Spinal cord (tissue), 10 donors: ENCODE measurements around the gene PCA3. TPM values are rescaled to one million over a fixed set of nuclear protein-coding genes. Genes with fewer than 3 reads are reported as not detected.

Experiments
- DNase-seq, 6 donors: peaks; one replicate each; pipeline versions ENCODE4 v3.0.0 to v3.0.0-alpha.2; 2013 to 2015; ENCODE audit warnings: low spot score in 6 of 6, low read depth in 4 of 6
- H3K27ac ChIP-seq: one replicate; pipeline ENCODE4 v1.5.1; 2013; ENCODE audit warnings: low read depth, low read length, control low read depth
- H3K27me3 ChIP-seq: one replicate; pipeline ENCODE4 v1.6.1; 2013; ENCODE audit warnings: low read length; ENCODE audit not compliant: control insufficient read depth, insufficient read depth
- H3K36me3 ChIP-seq: one replicate; pipeline ENCODE4 v1.6.1; 2013; ENCODE audit warnings: low read length; ENCODE audit not compliant: control insufficient read depth, insufficient read depth
- H3K4me1 ChIP-seq: one replicate; pipeline ENCODE4 v1.6.1; 2013; ENCODE audit warnings: low read length; ENCODE audit not compliant: control insufficient read depth, insufficient read depth
- H3K4me3 ChIP-seq: one replicate; pipeline ENCODE4 v1.5.1; 2013; ENCODE audit warnings: low read depth, low read length, control low read depth
- H3K9me3 ChIP-seq: one replicate; pipeline ENCODE4 v1.6.1; 2013; ENCODE audit warnings: low read length; ENCODE audit not compliant: control insufficient read depth, insufficient read depth
- WGBS: methylation state at CpG from one replicate; pipeline ENCODE4 v1.1.5; 2013; ENCODE audit warnings: missing lambda C conversion rate; ENCODE audit not compliant: insufficient coverage; 5-methylcytosine and 5-hydroxymethylcytosine counted together
- polyA plus RNA-seq, 2 donors: library from polyadenylated mRNA; unstranded; fragments of 120-200 nt; gene quantifications; one replicate each; pipeline ENCODE4 v1.2.1, GENCODE V29; 2013; ENCODE audit not compliant: insufficient read length in 2 of 2
- total RNA-seq, 2 donors: library from RNA; depleted of rRNA in 1 of 2; stranded (reverse); fragments of 120-200 nt in 1 of 2; fragments of >200 nt in 1 of 2; gene quantifications; one replicate each; pipeline versions ENCODE4 v1.2.3 to v1.2.4, GENCODE V29; 2013 to 2014
- donor health status: healthy.

PCA3 gene
- total and polyA plus RNA-seq, 4 donors, result 0.39 to 2.4 (median 1.4) TPM

DNA sequence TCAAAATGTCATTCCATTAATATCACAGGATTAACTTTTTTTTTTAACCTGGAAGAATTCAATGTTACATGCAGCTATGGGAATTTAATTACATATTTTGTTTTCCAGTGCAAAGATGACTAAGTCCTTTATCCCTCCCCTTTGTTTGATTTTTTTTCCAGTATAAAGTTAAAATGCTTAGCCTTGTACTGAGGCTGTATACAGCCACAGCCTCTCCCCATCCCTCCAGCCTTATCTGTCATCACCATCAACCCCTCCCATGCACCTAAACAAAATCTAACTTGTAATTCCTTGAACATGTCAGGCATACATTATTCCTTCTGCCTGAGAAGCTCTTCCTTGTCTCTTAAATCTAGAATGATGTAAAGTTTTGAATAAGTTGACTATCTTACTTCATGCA, 20.6 kb downstream of the PCA3 start:
- Histone ChIP-seq H3K27ac (no peak overlapping the region), H3K4me3 (no peak overlapping the region), H3K27me3 (no peaks in the 10 kb centered on the region), H3K4me1 (no peaks in the 10 kb centered on the region), H3K36me3 (no peaks in the 10 kb centered on the region), H3K9me3 (no peaks in the 10 kb centered on the region)
- no peak for DNase-seq

DNA sequence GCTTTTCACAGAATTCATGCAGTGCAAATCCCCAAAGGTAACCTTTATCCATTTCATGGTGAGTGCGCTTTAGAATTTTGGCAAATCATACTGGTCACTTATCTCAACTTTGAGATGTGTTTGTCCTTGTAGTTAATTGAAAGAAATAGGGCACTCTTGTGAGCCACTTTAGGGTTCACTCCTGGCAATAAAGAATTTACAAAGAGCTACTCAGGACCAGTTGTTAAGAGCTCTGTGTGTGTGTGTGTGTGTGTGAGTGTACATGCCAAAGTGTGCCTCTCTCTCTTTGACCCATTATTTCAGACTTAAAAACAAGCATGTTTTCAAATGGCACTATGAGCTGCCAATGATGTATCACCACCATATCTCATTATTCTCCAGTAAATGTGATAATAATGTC, 21.3 kb downstream of the PCA3 start:
- H3K27me3 ChIP-seq, result no peaks in the 10 kb centered on the region
- no peaks in the 10 kb centered on the region for H3K9me3 ChIP-seq
- H3K4me3 ChIP-seq, result no peak overlapping the region
- H3K36me3 ChIP-seq, result no peaks in the 10 kb centered on the region
- no peak overlapping the region for H3K27ac ChIP-seq
- no peak for DNase-seq
- H3K4me1 ChIP-seq, result no peaks in the 10 kb centered on the region
- WGBS, result no CpG with 5 or more reads among the region's 1 CpG

DNA sequence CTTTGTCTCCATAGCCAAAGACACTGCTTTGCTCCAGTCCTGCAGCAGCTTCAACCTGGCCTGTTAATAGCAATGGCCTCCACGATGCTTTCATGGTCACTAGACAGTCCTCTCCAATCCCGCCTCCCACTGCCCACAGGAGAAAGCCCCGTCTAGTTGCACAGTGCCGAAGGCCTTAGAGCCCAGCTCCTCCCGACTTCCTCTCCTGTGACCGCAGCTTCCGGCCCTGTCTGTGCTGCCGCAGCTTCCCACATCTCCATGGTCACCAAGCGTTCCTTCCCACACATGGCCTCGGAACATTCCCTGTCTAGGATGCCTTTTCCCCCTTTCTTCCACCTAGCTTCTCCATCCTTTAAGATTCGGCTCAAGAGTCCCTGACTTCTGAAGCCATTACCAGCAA, 23.4 kb downstream of the PCA3 start:
- WGBS, result 87% methylated on average over 10 of the region's 11 CpGs
- Histone ChIP-seq H3K4me1 (no peaks in the 10 kb centered on the region), H3K36me3 (no peaks in the 10 kb centered on the region), H3K4me3 (no peak overlapping the region), H3K27me3 (no peaks in the 10 kb centered on the region), H3K9me3 (no peaks in the 10 kb centered on the region), H3K27ac (no peak overlapping the region)
- no peak for DNase-seq

DNA sequence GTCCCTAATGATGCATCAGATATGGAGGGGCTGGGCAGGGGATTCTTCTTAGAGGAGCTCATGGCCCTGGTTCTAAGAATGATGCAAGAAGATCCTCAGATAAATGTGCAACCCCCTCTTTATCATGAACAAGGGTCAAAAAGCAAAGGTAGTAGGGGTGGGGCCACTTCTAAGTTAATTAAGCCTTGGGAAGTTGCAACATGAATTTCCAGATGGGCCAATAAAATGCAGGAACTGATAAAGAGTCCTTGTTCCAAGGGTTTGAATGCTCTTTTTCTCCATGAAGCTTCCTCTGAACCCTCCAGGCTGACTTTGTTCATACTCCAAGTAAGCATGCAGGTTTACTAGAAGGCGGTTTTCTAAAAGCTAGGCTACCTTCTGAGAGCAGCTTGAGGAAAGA, 25.6 kb downstream of the PCA3 start:
- no CpG with 5 or more reads among the region's 1 CpG for WGBS
- DNase-seq, result no peak
- H3K4me1 ChIP-seq, result no peaks in the 10 kb centered on the region
- no peak overlapping the region for H3K27ac ChIP-seq
- H3K36me3 ChIP-seq, result no peaks in the 10 kb centered on the region
- no peaks in the 10 kb centered on the region for H3K9me3 ChIP-seq
- H3K4me3 ChIP-seq, result no peak overlapping the region
- no peaks in the 10 kb centered on the region for H3K27me3 ChIP-seq

DNA sequence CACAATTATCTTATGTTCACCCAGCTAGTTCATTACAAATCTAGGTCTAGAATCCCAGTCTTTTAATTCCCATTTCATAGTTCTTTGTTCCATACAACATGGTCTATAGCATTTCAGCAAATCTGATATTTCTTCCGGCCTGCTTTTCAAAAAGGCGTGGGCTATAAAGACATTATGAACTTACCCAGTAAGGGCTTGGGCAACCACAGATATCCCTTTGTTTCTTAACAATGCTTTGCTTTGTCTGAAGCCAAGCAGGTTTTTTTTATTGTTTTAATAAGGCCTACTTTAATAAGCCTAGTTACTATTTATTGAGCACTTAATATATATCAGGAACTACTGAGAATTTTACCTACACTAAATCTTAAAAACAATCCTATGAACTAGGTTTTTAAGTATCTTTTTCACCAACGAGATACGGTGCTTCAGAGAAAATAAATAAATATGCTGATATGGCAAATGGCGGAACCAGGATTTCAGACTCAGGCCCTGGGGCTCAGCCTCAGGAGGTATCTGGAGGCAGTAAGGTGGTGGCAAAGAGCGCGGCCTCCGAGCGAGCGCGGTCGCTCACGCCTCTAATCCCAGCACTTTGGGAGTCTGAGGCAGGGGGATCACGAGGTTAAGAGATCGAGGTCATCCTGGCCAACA, 29.7 kb downstream of the PCA3 start:
- Histone ChIP-seq H3K4me1 (no peaks in the 10 kb centered on the region), H3K27me3 (no peaks in the 10 kb centered on the region), H3K36me3 (no peaks in the 10 kb centered on the region), H3K27ac (no peak overlapping the region), H3K9me3 (no peaks in the 10 kb centered on the region), H3K4me3 (no peak overlapping the region)
- 98% methylated on average over 9 of the region's 15 CpGs for WGBS
- no peak for DNase-seq

DNA sequence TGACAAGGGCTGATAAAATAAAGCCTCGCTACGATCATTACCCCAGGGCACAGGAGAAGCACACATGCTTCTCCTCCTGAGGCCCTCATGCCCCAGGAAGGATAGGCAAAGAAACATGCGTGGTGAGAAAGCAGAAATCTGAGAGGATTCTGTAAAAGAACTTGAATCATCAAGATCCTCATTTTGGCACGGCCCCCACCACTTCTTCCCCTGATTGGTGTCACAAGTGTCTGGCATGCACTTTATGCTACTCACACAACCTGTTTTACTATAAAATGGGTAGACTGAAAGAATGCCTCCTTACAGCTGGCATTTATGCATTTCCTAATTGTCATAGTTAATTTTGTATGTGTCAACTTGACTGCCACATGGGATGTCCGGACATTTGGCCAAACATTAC, 32.1 kb downstream of the PCA3 start:
- WGBS, result 84% methylated on average over 3 of the region's 5 CpGs
- no peak overlapping the region for H3K4me3 ChIP-seq
- DNase-seq, result no peak

DNA sequence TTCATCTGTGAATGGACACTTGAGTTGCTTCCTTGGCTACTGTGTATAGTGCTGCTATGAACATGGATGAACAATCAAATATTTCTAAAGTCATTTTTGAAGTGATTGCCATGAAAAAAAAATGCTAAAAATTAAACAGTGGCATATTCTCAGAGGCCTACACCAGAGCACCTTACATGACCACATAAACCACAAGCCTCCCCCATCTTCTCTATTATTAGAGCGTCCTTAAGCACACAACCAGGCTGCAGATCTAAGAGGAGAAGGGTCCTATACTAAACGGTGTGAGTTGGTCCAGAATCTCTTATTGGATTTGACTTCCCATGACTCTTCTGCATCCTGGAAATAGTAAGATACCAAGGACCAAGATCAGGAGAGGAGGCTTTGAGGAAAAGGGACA, 34.3 kb downstream of the PCA3 start:
- Histone ChIP-seq H3K27me3 (no peaks in the 10 kb centered on the region), H3K27ac (no peak overlapping the region), H3K36me3 (no peaks in the 10 kb centered on the region), H3K4me1 (no peaks in the 10 kb centered on the region), H3K9me3 (no peaks in the 10 kb centered on the region), H3K4me3 (no peak overlapping the region)
- WGBS, result 100% methylated on average over 1 of the region's 2 CpGs
- DNase-seq, result no peak

More for the DNA sequence above, 32.1 kb downstream of the PCA3 start:
- Histone ChIP-seq H3K27me3 (no peaks in the 10 kb centered on the region), H3K27ac (no peak overlapping the region), H3K9me3 (no peaks in the 10 kb centered on the region), H3K4me1 (no peaks in the 10 kb centered on the region), H3K36me3 (no peaks in the 10 kb centered on the region)

DNA sequence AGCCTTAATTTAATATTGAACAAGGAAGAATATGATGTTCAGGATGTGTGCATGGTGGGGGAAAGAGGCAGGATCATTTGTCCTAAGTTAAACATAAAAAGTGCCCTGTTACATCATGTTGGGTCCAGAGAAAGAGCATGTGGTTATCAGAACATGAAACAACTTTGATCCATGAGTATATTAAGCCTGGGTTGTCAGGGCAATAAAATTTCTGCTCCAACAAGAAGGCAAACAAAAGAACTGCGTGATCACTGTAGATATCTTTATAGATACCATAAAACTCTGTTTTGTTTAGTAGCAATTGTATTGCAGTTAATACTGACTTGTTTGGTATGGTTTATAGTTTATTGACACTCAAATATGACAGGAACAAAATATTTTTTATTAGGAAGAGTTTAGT, 35.2 kb downstream of the PCA3 start:
- H3K4me1 ChIP-seq, result no peaks in the 10 kb centered on the region
- no peaks in the 10 kb centered on the region for H3K27me3 ChIP-seq
- no peaks in the 10 kb centered on the region for H3K36me3 ChIP-seq
- H3K4me3 ChIP-seq, result no peak overlapping the region
- no peak overlapping the region for H3K27ac ChIP-seq
- WGBS, result no CpG with 5 or more reads among the region's 1 CpG
- DNase-seq, result no peak
- H3K9me3 ChIP-seq, result no peaks in the 10 kb centered on the region

DNA sequence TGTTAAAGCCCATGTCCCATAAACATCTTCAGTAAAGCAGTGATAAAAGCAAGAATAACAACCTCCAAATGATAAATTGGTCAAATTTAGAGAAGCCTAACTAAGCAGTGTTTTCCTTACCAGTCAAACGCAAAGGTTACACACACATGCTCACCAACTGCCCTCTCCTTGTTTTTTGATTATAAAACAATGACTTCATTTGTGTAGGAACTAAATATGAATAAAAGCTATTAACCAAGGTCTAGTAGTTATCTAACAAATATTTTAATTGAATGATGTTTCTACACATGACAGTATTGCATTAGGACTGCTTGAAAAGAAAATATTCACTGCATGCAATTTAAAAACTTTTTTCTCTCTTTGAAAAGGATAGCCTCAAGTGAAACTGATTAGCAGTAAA, 36.7 kb downstream of the PCA3 start:
- H3K27ac ChIP-seq, result no peak overlapping the region
- no peak for DNase-seq
- H3K4me1 ChIP-seq, result no peaks in the 10 kb centered on the region
- H3K9me3 ChIP-seq, result no peaks in the 10 kb centered on the region
- no peaks in the 10 kb centered on the region for H3K36me3 ChIP-seq
- no peak overlapping the region for H3K4me3 ChIP-seq
- no peaks in the 10 kb centered on the region for H3K27me3 ChIP-seq
- WGBS, result no CpG with 5 or more reads among the region's 1 CpG

DNA sequence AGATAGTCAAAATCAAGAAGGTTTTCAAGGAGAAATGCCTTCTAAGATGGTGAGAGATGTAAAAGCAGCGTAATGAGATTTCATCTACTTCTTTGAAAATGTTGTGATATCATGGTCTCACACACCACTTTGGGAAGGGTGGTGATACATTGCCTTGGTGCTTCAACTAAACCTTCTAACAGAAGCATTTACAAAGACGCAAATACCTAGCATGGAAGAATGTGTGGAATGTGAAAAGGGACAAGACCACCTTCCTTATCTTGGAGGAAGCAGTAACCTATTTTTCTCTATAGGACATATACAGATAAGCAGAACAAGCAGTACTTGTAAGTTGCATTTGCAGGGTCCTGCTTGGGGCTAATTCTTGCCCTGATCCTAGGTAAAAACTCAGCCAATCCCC, 38.8 kb downstream of the PCA3 start:
- Histone ChIP-seq H3K36me3 (no peaks in the 10 kb centered on the region), H3K27me3 (no peaks in the 10 kb centered on the region), H3K4me1 (no peaks in the 10 kb centered on the region), H3K27ac (no peak overlapping the region), H3K9me3 (no peaks in the 10 kb centered on the region), H3K4me3 (no peak overlapping the region)
- DNase-seq, result no peak
- no CpG with 5 or more reads among the region's 2 CpGs for WGBS
